ENCODE results near the gene RAD51B. TPM values are rescaled to one million over a fixed set of nuclear protein-coding genes. Genes with fewer than 3 reads are reported as not detected.
A peak's percentile ranks its signal among the peaks of the same experiment; 100 is the strongest.

The RAD51B gene
- total RNA-seq, 1 experiment from 2014 or later: 20.0 TPM

GRCh38 chr14:68402525-68403101, 583.0 kb downstream of the RAD51B start:
- Histone ChIP-seq H4K20me1 (ENCODE audit: insufficient read depth) (no peaks in the 10 kb centered on the region), H3K9me3 (ENCODE audit: control insufficient read depth in 1 of 2, insufficient read depth in 1 of 2, low read depth in 1 of 2, low read length in 2 of 2) (no peaks in the 10 kb centered on the region), H3K79me2 (ENCODE audit: insufficient read depth, low read length) (no peaks in the 10 kb centered on the region), H3K36me3 (ENCODE audit: control insufficient read depth in 1 of 2, insufficient read depth in 2 of 2, low read length in 2 of 2) (no peaks in the 10 kb centered on the region), H3K9me2 (ENCODE audit: insufficient read depth) (no peaks in the 10 kb centered on the region), H3K4me1 (ENCODE audit: control insufficient read depth in 1 of 2, insufficient read depth in 2 of 2, low read length in 2 of 2) (peaks cover 14 to 37% of the 10 kb centered on the region in 2 experiments; a peak in 3 of 4 replicates), H2AFZ (ENCODE audit: low read depth, low read length, poor library complexity, severe bottlenecking) (no peak overlapping the region), H3K4me3 (replicated peaks in 1 of 2; ENCODE audit: low read depth in 1 of 2, low read length in 2 of 2) (no peak overlapping the region), H3K27ac (ENCODE audit: low read depth, low read length) (no peak overlapping the region; the same call in 1 of the 2 replicates), H3K4me2 (ENCODE audit: low read length) (no peak overlapping the region), H3K27me3 (ENCODE audit: insufficient read depth, low read length) (no peaks in the 10 kb centered on the region), H3K9ac (ENCODE audit: low read length) (no peak overlapping the region)
- no peak for ATAC-seq
- BruUV-seq (replicated peaks): no TSS peak
- intact Hi-C loops (cut with micrococcal nuclease): no loop called here
- ChIA-PET RAD21 (ENCODE audit: low non-redundant PET in 1 of 2, low total read pairs in 2 of 2, uncharacterized antibody in 2 of 2, unreplicated experiment in 2 of 2) (no interaction called here), POLR2A (no interaction called here), CTCF (no interaction called here)
- no peak for DNase-seq (ENCODE audit: low read depth, low spot score)
- TF ChIP-seq EZH2 (IDR thresholded peaks at IDR 0.05) (no peak), ELF1 (IDR thresholded peaks at IDR 0.05; ENCODE audit: borderline replicate concordance, low read depth) (no peak), SP1 (IDR thresholded peaks at IDR 0.05; ENCODE audit: low read depth) (no peak), SRF (IDR thresholded peaks at IDR 0.05; ENCODE audit: low read depth) (no peak), FOSL1 (IDR thresholded peaks at IDR 0.05; ENCODE audit: low read depth) (no peak)

- H3K4me3 ChIP-seq (replicated peaks in 1 of 2; ENCODE audit: low read depth in 1 of 2, low read length in 2 of 2): no peak overlapping the region
- H3K4me2 ChIP-seq (ENCODE audit: low read length): no peak overlapping the region
- ChIA-PET CTCF (no interaction called here), RAD21 (ENCODE audit: low non-redundant PET in 1 of 2, low total read pairs in 2 of 2, uncharacterized antibody in 2 of 2, unreplicated experiment in 2 of 2) (no interaction called here), POLR2A (interaction anchor here (0.8 kb wide), 1 partner anchor 390 kb away, joined by 3 read pairs; the partner anchor contains the start of gene ZFP36L1)
- peak overlapping the region; percentile 19; the same call in 1 of the 2 replicates for H3K27ac ChIP-seq (ENCODE audit: low read depth, low read length)
- ATAC-seq (no peak), DNase-seq (ENCODE audit: low read depth, low spot score) (no peak)
- no peaks in the 10 kb centered on the region for H3K9me2 ChIP-seq (ENCODE audit: insufficient read depth)
- peaks cover 19 to 43% of the 10 kb centered on the region in 2 experiments; a peak in 3 of 4 replicates for H3K4me1 ChIP-seq (ENCODE audit: control insufficient read depth in 1 of 2, insufficient read depth in 2 of 2, low read length in 2 of 2)
- H3K9me3 ChIP-seq (ENCODE audit: control insufficient read depth in 1 of 2, insufficient read depth in 1 of 2, low read depth in 1 of 2, low read length in 2 of 2): no peaks in the 10 kb centered on the region
- no peaks in the 10 kb centered on the region for H3K36me3 ChIP-seq (ENCODE audit: control insufficient read depth in 1 of 2, insufficient read depth in 2 of 2, low read length in 2 of 2)
- H4K20me1 ChIP-seq (ENCODE audit: insufficient read depth): no peaks in the 10 kb centered on the region
- intact Hi-C loops (cut with micrococcal nuclease): no loop called here
- BruUV-seq (replicated peaks): no TSS peak
- no peak overlapping the region for H3K9ac ChIP-seq (ENCODE audit: low read length)
- no peaks in the 10 kb centered on the region for H3K79me2 ChIP-seq (ENCODE audit: insufficient read depth, low read length)
- no peaks in the 10 kb centered on the region for H3K27me3 ChIP-seq (ENCODE audit: insufficient read depth, low read length)
- no peak overlapping the region for H2AFZ ChIP-seq (ENCODE audit: low read depth, low read length, poor library complexity, severe bottlenecking)
- TF ChIP-seq ZFX (IDR thresholded peaks at IDR 0.05) (no peak), POLR2A (IDR thresholded peaks at IDR 0.05; ENCODE audit: borderline replicate concordance, extremely low read depth, insufficient read depth, insufficient read length) (no peak), ZBTB33 (IDR thresholded peaks at IDR 0.05; ENCODE audit: extremely low read depth, insufficient replicate concordance, low read length) (no peak), ZNF274 (IDR thresholded peaks at IDR 0.05; ENCODE audit: low read depth, low read length) (no peak), SIN3A (IDR thresholded peaks at IDR 0.05; ENCODE audit: low read depth) (no peak), EGR1 (IDR thresholded peaks at IDR 0.05; ENCODE audit: low read depth) (no peak), CBX3 (IDR thresholded peaks at IDR 0.05; ENCODE audit: low read depth) (no peak), REST (IDR thresholded peaks at IDR 0.05; ENCODE audit: low read depth) (no peak), CEBPB (IDR thresholded peaks at IDR 0.05; ENCODE audit: low read depth) (no peak)
These were observed 583.9 kb downstream of the RAD51B start for GRCh38 chr14:68403191-68404145.

All from HCT116 (cell line).